GM12878 (cell line): ENCODE data around the gene CHCHD3. TPM values are rescaled to one million over a fixed set of nuclear protein-coding genes. Genes with fewer than 3 reads are reported as not detected.

ENCODE experiments used
- ATAC-seq: fragments of 200-7000 bp; cut with Tn5 transposase; 3 replicates; pipeline ENCODE4 v1.9.1; 2020; ENCODE audit warnings: mild to moderate bottlenecking, moderate library complexity
- BruUV-seq: library from RNA; stranded (reverse); fragments of 400-500 nt; replicated peaks from 2 replicates; lab custom pipeline; 2021; lab: Mats Ljungman, UMichigan
- CTCF ChIA-PET: fragments of 300-600 bp; sonication (Branson Sonifier 250); formaldehyde crosslinking; extraction: SDS; loops from one replicate; lab custom pipeline; 2021; ENCODE audit warnings: inconsistent platforms; lab: Yijun Ruan, JAX
- POLR2A ChIA-PET: fragments of 350-600 bp; formaldehyde crosslinking; extraction: SDS; loops from one replicate; lab custom pipeline; 2021; ENCODE audit warnings: inconsistent platforms; lab: Charles Lee
- RAD21 ChIA-PET: fragments of 300-600 bp; sonication (Branson Sonifier 250); formaldehyde crosslinking; loops from one replicate; lab custom pipeline; 2023; ENCODE audit warnings: antibody characterized with exemption; ENCODE audit not compliant: unreplicated experiment; lab: Charles Lee
- SMC1A ChIA-PET: fragments of 300-600 bp; sonication (Branson Sonifier 250); formaldehyde crosslinking; loops from one replicate; lab custom pipeline; 2023; ENCODE audit not compliant: unreplicated experiment, uncharacterized antibody; lab: Charles Lee
- DNase-seq: peaks from one replicate; pipeline ENCODE4 v3.0.0-alpha.2; 2011; ENCODE audit warnings: low read depth, low spot score
- FAIRE-seq: peaks from 3 replicates; lab custom pipeline; 2011; peaks lifted over from hg19 to GRCh38; lab: Jason Lieb, UNC
- H2AFZ ChIP-seq: 2 replicates; pipeline ENCODE4 v1.6.0; 2011; ENCODE audit warnings: low read depth, low read length, control low read depth; ENCODE audit not compliant: control insufficient read depth
- H3K27ac ChIP-seq: 2 replicates; pipeline ENCODE4 v1.5.1; 2011; ENCODE audit warnings: control low read depth; ENCODE audit not compliant: control insufficient read depth, insufficient read depth
- H3K27me3 ChIP-seq, 2 experiments: replicated peaks in 1 of 2; 2 replicates each; pipeline versions ENCODE4 v1.6.0 to v1.6.1; 2011; ENCODE audit warnings: low read length in 1 of 2; ENCODE audit not compliant: control insufficient read depth in 2 of 2, insufficient read depth in 2 of 2
- H3K36me3 ChIP-seq, 2 experiments: 2 replicates each; pipeline ENCODE4 v1.5.1; 2011; ENCODE audit warnings: low read length in 1 of 2; ENCODE audit not compliant: control insufficient read depth in 2 of 2, insufficient read depth in 2 of 2
- H3K4me1 ChIP-seq: 2 replicates; pipeline ENCODE4 v1.6.1; 2011; ENCODE audit warnings: mild to moderate bottlenecking, low read length, moderate library complexity, mixed read lengths; ENCODE audit not compliant: control insufficient read depth, insufficient read depth
- H3K4me2 ChIP-seq: 2 replicates; pipeline ENCODE4 v1.6.0; 2011; ENCODE audit warnings: control low read depth; ENCODE audit not compliant: control insufficient read depth, insufficient read depth
- H3K4me3 ChIP-seq: fragments of 200-600 bp; sonication (generic); 2 replicates; pipeline ENCODE4 v1.5.1; 2016
- H3K79me2 ChIP-seq: 2 replicates; pipeline ENCODE4 v1.6.0; 2011; ENCODE audit warnings: low read length; ENCODE audit not compliant: control insufficient read depth, insufficient read depth
- H3K9ac ChIP-seq: 2 replicates; pipeline ENCODE4 v1.8.0; 2011; ENCODE audit warnings: low read length, control low read depth, mixed read lengths; ENCODE audit not compliant: control insufficient read depth, insufficient read depth
- H3K9me3 ChIP-seq: replicated peaks from 3 replicates; pipeline ENCODE4 v1.5.1; 2011; ENCODE audit warnings: mild to moderate bottlenecking, low read length; ENCODE audit not compliant: control insufficient read depth, insufficient read depth
- H4K20me1 ChIP-seq: 2 replicates; pipeline ENCODE4 v1.6.0; 2011; ENCODE audit not compliant: control insufficient read depth, insufficient read depth
- CUX1 ChIP-seq: IDR thresholded peaks from 2 replicates; pipeline ENCODE4 v1.6.1; 2012; ENCODE audit warnings: improper control_type of control experiment, low read depth, low read length; ENCODE audit not compliant: insufficient replicate concordance
- ZNF24 ChIP-seq: fragments of 450-650 bp; IDR thresholded peaks from 2 replicates; pipeline ENCODE4 v1.6.1; 2017; ENCODE audit warnings: antibody characterized with exemption, mild to moderate bottlenecking
- WGBS: methylation state at CpG from one replicate; pipeline ENCODE4 v1.1.6; 2016; ENCODE audit warnings: low lambda C conversion rate; ENCODE audit not compliant: insufficient replicate concordance, insufficient coverage; ENCODE audit errors: missing lambda C conversion rate; 5-methylcytosine and 5-hydroxymethylcytosine counted together
- in situ Hi-C: fragments of 300-500 bp; cut with MboI; formaldehyde crosslinking; loops from 9 replicates; pipeline ENCODE4 v1.14.3; 2018; ENCODE audit warnings: mixed read lengths
- intact Hi-C: fragments of 100-400 bp; cut with micrococcal nuclease; formaldehyde crosslinking; loops from one replicate; pipeline ENCODE4 v1.14.2; 2022; ENCODE audit not compliant: unreplicated experiment
- polyA plus RNA-seq, 11 experiments: library from polyadenylated mRNA; depleted of rRNA in 4 of 11; unstranded in 6 of 11; stranded (reverse) in 5 of 11; fragments of >200 nt; fragmentation: Nextera tagmentation in 4 of 11; fragmentation: Illumina TruSeq in 1 of 11; extraction: Ambion mirVana in 4 of 11; extraction: Trizol in 1 of 11; gene quantifications; 1 replicate in 1 of 11; 2 replicates in 10 of 11; pipeline versions ENCODE4 v1.2.1 to v1.2.3, GENCODE V29; 2011 to 2016; ENCODE audit warnings: inconsistent platforms in 2 of 11, missing spikeins in 2 of 11, low read depth in 1 of 11
- total RNA-seq, 4 experiments: library from RNA; depleted of rRNA in 3 of 4; stranded (reverse); fragments of >200 nt in 3 of 4; fragmentation: Illumina TruSeq in 1 of 4; extraction: Trizol in 1 of 4; gene quantifications; 2 replicates each; pipeline versions ENCODE4 v1.2.1 to v1.2.3, GENCODE V29; 2013 to 2021
- TF ChIP-seq, protein P1 (sequence below): IDR thresholded peaks from 2 replicates; pipeline ENCODE4 v1.6.1; 2012; ENCODE audit warnings: low read depth, low read length, improper control_type of control experiment

CHCHD3 gene
- total and polyA plus RNA-seq, 10 of the 15 experiments (the other 5 are each of a cell fraction or from before 2014, with no cell fraction given): 38.3 to 178 (median 96.2) TPM

DNA sequence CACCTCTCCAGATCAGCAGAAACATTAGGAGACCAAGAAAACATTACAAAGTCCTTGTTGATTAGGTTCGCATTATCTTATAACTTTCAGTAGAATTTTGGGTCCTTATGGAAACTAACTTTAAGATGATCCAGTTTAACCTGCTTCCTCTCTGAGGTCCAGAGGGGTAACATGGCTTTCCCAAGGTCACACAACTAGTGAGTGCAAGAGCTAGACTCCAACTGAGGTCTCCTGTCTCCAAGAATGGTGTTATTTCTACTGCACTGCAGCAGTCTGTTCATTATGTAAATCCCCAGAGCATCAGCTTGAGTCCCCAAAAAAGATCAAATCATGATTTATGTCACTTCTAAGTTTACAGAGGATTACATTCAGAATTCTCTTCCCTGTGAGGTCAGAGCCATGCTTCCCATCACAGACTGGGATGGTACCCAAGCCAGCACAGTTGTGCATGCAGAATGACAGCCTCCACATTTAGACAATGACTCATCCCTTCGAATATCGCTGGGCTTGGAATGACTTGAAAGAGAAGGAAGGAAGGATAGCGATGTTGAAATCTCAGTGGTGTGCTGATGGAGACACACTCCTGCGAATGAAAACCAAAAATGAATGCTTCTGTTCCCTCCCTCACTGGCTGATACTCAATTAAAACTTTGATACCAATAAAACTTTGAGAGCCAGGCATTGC lies 342.5 kb downstream of the CHCHD3 start:
- Histone ChIP-seq H3K9me3 (no peaks in the 10 kb centered on the region), H3K27ac (no peak overlapping the region), H3K4me3 (no peak overlapping the region), H3K9ac (no peak overlapping the region), H3K36me3 (no peaks in the 10 kb centered on the region), H2AFZ (no peak overlapping the region), H3K79me2 (no peaks in the 10 kb centered on the region), H3K4me2 (no peak overlapping the region), H3K27me3 (peaks cover 0 to 3% of the 10 kb centered on the region in 2 experiments; a peak in 2 of 4 replicates), H4K20me1 (no peaks in the 10 kb centered on the region), H3K4me1 (no peaks in the 10 kb centered on the region)
- ATAC-seq: no peak
- no peak for FAIRE-seq
- BruUV-seq: no TSS peak
- RAD21 ChIA-PET: no interaction called here
- POLR2A ChIA-PET: no interaction called here
- in situ Hi-C loops: no loop called here
- DNase-seq: no peak
- TF ChIP-seq, protein P1, sequence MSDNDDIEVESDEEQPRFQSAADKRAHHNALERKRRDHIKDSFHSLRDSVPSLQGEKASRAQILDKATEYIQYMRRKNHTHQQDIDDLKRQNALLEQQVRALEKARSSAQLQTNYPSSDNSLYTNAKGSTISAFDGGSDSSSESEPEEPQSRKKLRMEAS: no peak
- SMC1A ChIA-PET: no interaction called here
- CTCF ChIA-PET: no interaction called here
- intact Hi-C loops: no loop called here
- WGBS: 44% methylated on average over 5 of the region's 5 CpGs

DNA sequence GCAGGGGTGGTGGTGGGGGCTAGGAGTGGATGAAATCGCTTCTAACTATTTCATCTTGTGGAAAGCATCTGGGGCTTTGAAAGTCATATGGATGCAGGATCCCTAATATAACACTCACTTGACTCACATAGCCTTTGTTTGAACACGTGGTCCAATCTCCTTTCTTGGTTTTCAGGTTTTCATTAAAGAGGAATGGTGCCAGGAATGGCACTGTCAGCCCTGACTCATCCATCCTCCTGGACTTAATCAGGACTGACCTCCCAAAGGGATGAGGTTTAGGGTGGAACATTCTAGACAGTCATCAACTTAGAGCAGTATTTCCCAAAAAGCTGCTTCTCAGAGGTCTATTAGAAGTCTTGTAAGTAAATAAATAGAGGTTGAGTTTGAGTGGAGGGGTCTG lies 343.6 kb downstream of the CHCHD3 start:
- H3K4me3 ChIP-seq: no peak overlapping the region
- H3K36me3 ChIP-seq: no peaks in the 10 kb centered on the region
- DNase-seq: no peak
- BruUV-seq: no TSS peak
- ChIA-PET CTCF (no interaction called here), POLR2A (no interaction called here), RAD21 (no interaction called here), SMC1A (no interaction called here)
- FAIRE-seq: no peak
- H3K9ac ChIP-seq: no peak overlapping the region
- no peak overlapping the region for H3K27ac ChIP-seq
- TF ChIP-seq ZNF24 (no peak), CUX1 (no peak)
- H2AFZ ChIP-seq: no peak overlapping the region
- in situ Hi-C loops (no loop called here), intact Hi-C loops (no loop called here)
- ATAC-seq: no peak
- no peaks in the 10 kb centered on the region for H4K20me1 ChIP-seq
- no peaks in the 10 kb centered on the region for H3K4me1 ChIP-seq
- no peaks in the 10 kb centered on the region for H3K9me3 ChIP-seq
- peaks cover 0 to 3% of the 10 kb centered on the region in 2 experiments; a peak in 2 of 4 replicates for H3K27me3 ChIP-seq
- 10% methylated on average over 2 of the region's 2 CpGs for WGBS
- H3K4me2 ChIP-seq: no peak overlapping the region
- no peaks in the 10 kb centered on the region for H3K79me2 ChIP-seq
